ENCODE measurements around the gene DHRS7B. TPM values are rescaled to one million over a fixed set of nuclear protein-coding genes. Genes with fewer than 3 reads are reported as not detected.

The DHRS7B gene
- total and polyA plus RNA-seq, 2 of the 13 experiments (the other 11 are each of a cell fraction or from before 2014, with no cell fraction given), result 20.0 to 35.8 TPM

Small RNAs within 50 kb of the gene (small RNA-seq; reads per million reads assigned to genes)
- gene RN7SL426P (ENCODE audit: insufficient read depth in 2 of 3, insufficient read length in 3 of 3, low read depth in 2 of 3, low replicate concordance in 1 of 3), result 0 reads per million in 3 experiments

Other genes with a start within 250 kb of the DHRS7B start
- gene USP22, start 84.0 kb upstream of the DHRS7B start, total RNA-seq (2016; rRNA removed; fragmentation: Illumina TruSeq; extraction: Trizol), result 130 and 131 TPM in 2 replicates
- 98.0 and 124 TPM in 2 replicates for gene USP22, start 84.0 kb upstream of the DHRS7B start, polyA plus RNA-seq (2011; rRNA removed)
- gene TMEM11, start 87.2 kb downstream of the DHRS7B start, total RNA-seq (2016; rRNA removed; fragmentation: Illumina TruSeq; extraction: Trizol), result 18.7 and 21.3 TPM in 2 replicates
- 32.0 and 35.0 TPM in 2 replicates for gene TMEM11, start 87.2 kb downstream of the DHRS7B start, polyA plus RNA-seq (2011; rRNA removed)
- 0.31 and 0.45 TPM in 2 replicates for gene NATD1, start 126.4 kb downstream of the DHRS7B start, total RNA-seq (2016; rRNA removed; fragmentation: Illumina TruSeq; extraction: Trizol)
- gene NATD1, start 126.4 kb downstream of the DHRS7B start, polyA plus RNA-seq (2011; rRNA removed), result 2.3 and 2.9 TPM in 2 replicates
- gene MAP2K3, start 157.7 kb downstream of the DHRS7B start, total RNA-seq (2016; rRNA removed; fragmentation: Illumina TruSeq; extraction: Trizol), result 20.5 and 39.8 TPM in 2 replicates
- gene MAP2K3, start 157.7 kb downstream of the DHRS7B start, polyA plus RNA-seq (2011; rRNA removed), result 27.4 and 31.9 TPM in 2 replicates
- not detected in 2 replicates for gene KCNJ12, start 249.4 kb downstream of the DHRS7B start, total RNA-seq (2016; rRNA removed; fragmentation: Illumina TruSeq; extraction: Trizol)
- gene KCNJ12, start 249.4 kb downstream of the DHRS7B start, polyA plus RNA-seq (2011; rRNA removed), result not detected in 2 replicates